ENCODE measurements around the gene NBEAL2. TPM values are rescaled to one million over a fixed set of nuclear protein-coding genes. Genes with fewer than 3 reads are reported as not detected.
"Not testable (repeated sequence)": the region's sequence is repeated elsewhere in the genome, so short reads cannot be mapped to it uniquely, and the experiment has no call there.

The NBEAL2 gene
- polyA plus RNA-seq, 1 donor: 13.9 TPM

DNA sequence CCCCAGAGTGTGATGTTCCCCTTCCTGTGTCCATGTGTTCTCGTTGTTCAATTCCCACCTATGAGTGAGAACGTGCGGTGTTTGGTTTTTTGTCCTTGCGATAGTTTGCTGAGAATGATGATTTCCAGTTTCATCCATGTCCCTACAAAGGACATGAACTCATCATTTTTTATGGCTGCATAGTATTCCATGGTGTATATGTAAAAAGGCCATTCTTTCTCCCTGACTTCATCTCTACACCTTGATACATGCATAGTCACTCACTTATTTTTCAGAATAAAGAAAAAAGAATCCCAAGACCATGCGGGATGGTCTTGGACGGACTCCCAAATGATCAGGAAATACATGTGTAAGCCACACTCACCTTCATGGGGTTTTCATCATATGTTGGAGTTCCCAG lies 57.8 kb downstream of the NBEAL2 start:
- not testable (repeated sequence) for DNase-seq (ENCODE audit: low read depth)

DNA sequence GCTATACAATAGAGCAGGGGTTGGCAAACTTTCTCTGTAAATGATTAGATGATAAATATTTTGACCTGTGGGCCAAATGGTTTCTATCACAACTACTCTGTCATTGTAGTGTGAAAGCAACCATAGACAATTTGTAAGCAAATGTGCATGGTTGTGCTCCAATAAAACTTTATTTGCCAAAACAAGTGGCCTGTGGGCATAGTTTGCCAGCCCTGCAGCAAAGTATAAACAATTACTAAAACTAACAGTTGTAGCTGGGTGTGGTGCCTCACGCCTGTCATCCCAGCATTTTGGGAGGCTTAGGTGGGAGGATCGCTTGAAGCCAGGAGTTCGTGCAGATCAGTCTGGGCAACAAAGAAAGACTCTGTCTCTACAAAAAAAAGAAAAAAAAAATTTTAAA lies 61.6 kb downstream of the NBEAL2 start:
- DNase-seq (ENCODE audit: low read depth): no peak

DNA sequence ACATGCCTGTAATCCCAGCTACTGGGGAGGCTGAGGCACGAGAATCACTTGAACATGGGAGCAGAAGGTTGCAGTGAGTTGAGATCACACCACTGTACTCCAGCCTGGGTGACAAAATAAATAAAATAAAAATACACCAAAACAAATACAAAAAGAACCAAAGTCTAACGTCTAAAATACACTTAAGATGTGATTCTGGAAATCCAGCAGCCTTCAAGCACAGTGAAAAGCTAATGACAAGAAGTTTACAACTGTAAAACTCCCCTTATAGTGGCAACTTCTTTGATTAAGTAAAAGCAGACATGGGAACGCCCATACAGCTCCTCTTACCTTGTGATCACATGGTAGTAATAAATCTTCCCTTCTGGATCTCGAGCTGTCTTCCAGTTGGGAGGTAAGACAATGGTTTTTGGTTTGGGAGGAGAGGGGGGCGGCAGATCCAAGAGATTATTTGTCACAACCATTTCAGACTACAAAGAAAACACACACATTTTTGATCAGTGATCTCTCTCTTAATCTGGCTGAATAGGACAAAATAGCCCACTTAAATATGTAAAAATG lies 62.8 kb downstream of the NBEAL2 start:
- no peak for DNase-seq (ENCODE audit: low read depth)

DNA sequence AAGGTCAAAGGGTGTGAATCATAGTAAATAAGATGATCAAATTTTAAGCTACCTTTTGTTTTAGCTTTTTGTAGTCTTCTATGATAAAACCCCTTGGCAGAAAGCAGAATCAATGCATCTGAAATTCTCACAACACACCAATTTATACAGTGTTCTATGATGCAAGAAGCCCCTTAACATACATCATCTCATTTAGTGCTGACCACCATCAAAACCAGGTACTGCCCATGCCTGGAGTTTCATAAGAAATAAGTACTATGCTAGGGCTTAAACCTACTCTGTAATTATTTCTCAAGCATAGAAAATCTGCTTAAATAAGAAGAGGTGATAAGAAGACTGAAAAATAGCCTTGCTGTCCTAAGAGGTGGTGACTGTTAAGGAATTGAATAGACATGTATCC lies 67.6 kb downstream of the NBEAL2 start:
- DNase-seq (ENCODE audit: low read depth): no peak

DNA sequence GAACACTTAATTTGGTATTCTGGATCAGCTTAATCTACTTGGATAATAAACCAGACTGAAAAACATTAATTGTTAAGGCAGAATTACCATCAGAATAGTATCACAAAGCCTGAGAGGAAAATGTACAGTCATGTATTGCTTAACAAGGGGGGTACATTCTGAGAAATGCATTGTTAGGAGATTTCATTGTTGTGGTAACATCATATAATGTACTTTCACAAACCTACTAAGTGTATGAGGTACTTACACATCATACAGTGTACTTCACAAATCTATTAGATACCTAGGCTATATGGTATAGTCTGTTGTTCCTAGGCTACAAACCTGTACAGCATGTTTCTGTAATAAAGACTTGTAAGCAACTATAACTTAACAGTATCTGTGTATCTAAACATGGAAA lies 68.2 kb downstream of the NBEAL2 start:
- no peak for DNase-seq (ENCODE audit: low read depth)

DNA sequence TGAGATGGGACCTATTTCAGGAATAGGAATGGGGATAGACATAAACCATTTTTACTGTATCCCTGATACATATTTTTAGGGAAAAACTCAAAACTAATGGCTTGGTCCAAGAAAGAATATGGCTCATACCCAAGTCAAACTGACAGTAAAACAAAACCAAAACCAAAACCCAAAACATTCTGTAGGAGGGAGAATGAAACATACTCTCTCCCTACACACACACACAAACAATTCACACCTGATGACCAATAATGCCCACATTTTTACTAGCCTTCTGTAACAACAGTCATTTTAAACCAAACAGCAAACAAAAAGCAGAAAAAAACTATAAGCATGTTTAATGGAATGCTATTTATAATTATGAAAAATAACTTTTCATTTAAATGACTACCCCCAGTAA lies 74.9 kb downstream of the NBEAL2 start:
- no peak for DNase-seq (ENCODE audit: low read depth)

DNA sequence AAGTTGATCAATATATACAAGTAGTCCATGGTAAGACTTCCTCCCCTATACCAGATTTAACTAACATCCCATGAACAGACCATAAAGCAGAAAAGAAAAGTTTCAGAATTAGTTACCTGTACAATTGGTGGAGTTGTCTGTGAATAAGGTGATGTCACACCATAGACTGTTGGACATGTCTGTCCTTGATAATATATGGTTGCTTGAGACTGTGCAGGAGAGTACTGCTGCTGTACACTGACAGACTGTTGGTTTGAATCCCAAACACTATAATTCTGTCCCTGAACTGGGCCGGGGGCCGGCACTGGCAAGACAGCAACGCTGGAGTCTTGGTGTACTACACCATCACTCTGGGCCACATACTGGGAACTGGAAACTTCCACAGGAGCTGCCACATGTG lies 77.2 kb downstream of the NBEAL2 start:
- DNase-seq (ENCODE audit: low read depth): no peak

DNA sequence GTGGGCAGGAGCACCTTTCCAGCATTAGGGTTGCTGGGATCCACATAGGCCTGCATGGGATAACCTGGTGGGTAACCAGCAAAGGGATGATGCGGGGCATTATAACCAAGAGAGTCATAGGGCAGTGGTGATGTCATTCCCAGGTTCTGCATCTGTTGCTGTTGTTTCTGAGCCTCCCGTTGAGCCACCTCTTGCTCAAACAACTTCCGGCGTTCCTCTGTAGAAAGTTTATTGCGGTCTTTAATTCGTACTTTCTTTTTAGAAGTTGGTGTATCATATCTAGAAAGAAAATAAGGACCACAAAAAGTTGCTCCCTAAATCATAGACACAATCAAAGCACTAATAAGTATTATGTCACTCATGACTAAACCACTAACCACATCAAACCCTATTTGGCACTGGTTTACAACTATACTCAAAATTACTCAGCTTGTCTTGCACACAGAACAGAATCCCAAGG lies 77.8 kb downstream of the NBEAL2 start:
- no peak for DNase-seq (ENCODE audit: low read depth)

Other genes with a start within 250 kb of the NBEAL2 start
- gene MYL3, start 116.2 kb upstream of the NBEAL2 start, polyA plus RNA-seq (ENCODE audit: insufficient read length): 312 TPM
- gene PTH1R, start 101.9 kb upstream of the NBEAL2 start, polyA plus RNA-seq (ENCODE audit: insufficient read length): 10.9 TPM
- gene CCDC12, start 2.9 kb upstream of the NBEAL2 start, polyA plus RNA-seq (ENCODE audit: insufficient read length): 40.6 TPM
- gene SETD2, start 184.4 kb downstream of the NBEAL2 start, polyA plus RNA-seq (ENCODE audit: insufficient read length): 29.6 TPM